K562 (cell line): ENCODE results near the gene CCL2. TPM values are rescaled to one million over a fixed set of nuclear protein-coding genes. Genes with fewer than 3 reads are reported as not detected.

Experiments used
- ATAC-seq: fragments of 200-7000 bp; cut with Tn5 transposase; 3 replicates; pipeline ENCODE4 v1.9.1; 2020; ENCODE audit warnings: moderate library complexity
- BruUV-seq: library from RNA; stranded (reverse); fragments of 400-500 nt; replicated peaks from 2 replicates; lab custom pipeline; 2021; lab: Mats Ljungman, UMichigan
- CTCF ChIA-PET: fragments of 300-600 bp; formaldehyde crosslinking; extraction: SDS; loops from one replicate; lab custom pipeline; 2021; ENCODE audit warnings: low intra/inter-chr PET ratio; lab: Yijun Ruan, JAX
- POLR2A ChIA-PET: fragments of 300-600, 350-650 bp; sonication (Branson Sonifier 250); formaldehyde crosslinking; extraction: SDS; loops from one replicate; lab custom pipeline; 2021; ENCODE audit warnings: antibody characterized with exemption, inconsistent platforms; lab: Yijun Ruan, JAX
- DNase-seq, 4 experiments: peaks; one replicate each; pipeline versions ENCODE4 v3.0.0 to v3.0.0-alpha.2; 2011 to 2018; ENCODE audit warnings: low spot score in 3 of 4, mixed read lengths in 3 of 4; ENCODE audit errors: extremely low read depth in 1 of 4
- FAIRE-seq: peaks from 2 replicates; lab custom pipeline; 2011; peaks lifted over from hg19 to GRCh38; lab: Jason Lieb, UNC
- H2AFZ ChIP-seq: 2 replicates; pipeline ENCODE4 v1.6.0; 2011; ENCODE audit warnings: low read depth, low read length, control low read depth, inconsistent platforms
- H3K27ac ChIP-seq: fragments of 200-600 bp; 3 replicates; pipeline ENCODE4 v1.8.0; 2011; ENCODE audit warnings: low read depth, mild to moderate bottlenecking, control low read depth, inconsistent platforms, low read length, moderate library complexity, mixed read lengths; ENCODE audit errors: extremely low read depth
- H3K27me3 ChIP-seq, 2 experiments: fragments of 300-600 bp in 1 of 2; 2 replicates in 1 of 2; 3 replicates in 1 of 2; pipeline versions ENCODE4 v1.6.0 to v1.8.0; 2011; ENCODE audit warnings: inconsistent platforms in 2 of 2, low read length in 2 of 2, mild to moderate bottlenecking in 1 of 2, mixed read lengths in 1 of 2, moderate library complexity in 1 of 2; ENCODE audit not compliant: control insufficient read depth in 2 of 2, insufficient read depth in 2 of 2
- H3K36me3 ChIP-seq: fragments of 300-600 bp; 3 replicates; pipeline ENCODE4 v1.8.0; 2011; ENCODE audit warnings: mild to moderate bottlenecking, low read length, inconsistent platforms; ENCODE audit not compliant: control insufficient read depth, insufficient read depth
- H3K4me1 ChIP-seq, 2 experiments: fragments of 200-600 bp in 1 of 2; replicated peaks in 1 of 2; 2 replicates in 1 of 2; 3 replicates in 1 of 2; pipeline versions ENCODE4 v1.5.1 to v1.8.0; 2011; ENCODE audit warnings: inconsistent platforms in 2 of 2, low read length in 2 of 2, mild to moderate bottlenecking in 1 of 2, mixed read lengths in 1 of 2, moderate library complexity in 1 of 2; ENCODE audit not compliant: control insufficient read depth in 2 of 2, insufficient read depth in 2 of 2
- H3K4me2 ChIP-seq: 2 replicates; pipeline ENCODE4 v1.6.1; 2011; ENCODE audit warnings: low read length, control low read depth, inconsistent platforms, mixed read lengths; ENCODE audit not compliant: insufficient read depth
- H3K4me3 ChIP-seq: fragments of 200-600 bp; sonication (generic), shearing (Covaris generic); 2 replicates; pipeline ENCODE4 v1.5.1; 2016; ENCODE audit warnings: control low read depth, inconsistent platforms
- H3K79me2 ChIP-seq: fragments of 200-600 bp; 3 replicates; pipeline ENCODE4 v1.8.0; 2011; ENCODE audit warnings: low read length, inconsistent platforms; ENCODE audit not compliant: control insufficient read depth, insufficient read depth
- H3K9ac ChIP-seq, 2 experiments: 2 replicates each; pipeline versions ENCODE4 v1.6.0 to v1.6.1; 2011; ENCODE audit warnings: low read depth in 2 of 2, low read length in 2 of 2, control low read depth in 1 of 2, inconsistent platforms in 1 of 2, mild to moderate bottlenecking in 1 of 2, mixed read lengths in 1 of 2; ENCODE audit not compliant: insufficient read depth in 1 of 2
- H3K9me1 ChIP-seq: one replicate; pipeline ENCODE4 v1.6.0; 2011; ENCODE audit warnings: inconsistent platforms, mild to moderate bottlenecking, low read length, moderate library complexity; ENCODE audit not compliant: control insufficient read depth, insufficient read depth
- H3K9me3 ChIP-seq: replicated peaks from 2 replicates; pipeline ENCODE4 v1.5.1; 2011; ENCODE audit warnings: low read depth, low read length, inconsistent platforms; ENCODE audit not compliant: control insufficient read depth, insufficient read depth
- H4K20me1 ChIP-seq: replicated peaks from 2 replicates; pipeline ENCODE4 v1.6.1; 2011; ENCODE audit warnings: low read length, inconsistent platforms, mixed read lengths; ENCODE audit not compliant: control insufficient read depth, insufficient read depth
- ATF1 ChIP-seq, 2 experiments: fragments of 450-650 bp in 1 of 2; IDR thresholded peaks; 2 replicates each; pipeline ENCODE4 v1.6.1; 2016; ENCODE audit warnings: missing compliant biosample characterization in 1 of 2, missing genetic modification characterization in 1 of 2
- DDX20 ChIP-seq: fragments of 450-650 bp; IDR thresholded peaks from 2 replicates; pipeline ENCODE4 v1.6.1; 2016; ENCODE audit warnings: missing genetic modification characterization, low read depth, mild to moderate bottlenecking, missing compliant biosample characterization, moderate library complexity
- E2F4 ChIP-seq: sonication (generic); formaldehyde crosslinking; IDR thresholded peaks from 2 replicates; pipeline ENCODE4 v1.8.0; 2022; ENCODE audit warnings: mild to moderate bottlenecking, low read depth, missing genetic modification reagents
- ID3 ChIP-seq, 2 experiments: fragments of 250-450 bp in 1 of 2; fragments of 450-650 bp in 1 of 2; sonication (Bioruptor Pico) in 1 of 2; IDR thresholded peaks; 2 replicates each; pipeline versions ENCODE4 v1.6.1 to v1.8.0; 2016 to 2021; ENCODE audit warnings: mild to moderate bottlenecking in 2 of 2, moderate library complexity in 2 of 2, missing compliant biosample characterization in 1 of 2, missing genetic modification characterization in 1 of 2
- POLR3A ChIP-seq: IDR thresholded peaks from 2 replicates; pipeline ENCODE4 v1.6.1; 2011; ENCODE audit warnings: borderline replicate concordance, mild to moderate bottlenecking, moderate library complexity; ENCODE audit not compliant: insufficient read length, insufficient read depth; ENCODE audit errors: extremely low read depth
- RBM25 ChIP-seq: fragments of 200-400 bp; formaldehyde crosslinking; IDR thresholded peaks from 2 replicates; pipeline ENCODE4 v1.6.1; 2018; ENCODE audit warnings: low read length, low read depth, moderate library complexity; ENCODE audit not compliant: severe bottlenecking
- SMARCC2 ChIP-seq: fragments of 450-650 bp; IDR thresholded peaks from 2 replicates; pipeline ENCODE4 v1.6.1; 2017; ENCODE audit warnings: antibody characterized with exemption, moderate library complexity, mild to moderate bottlenecking, low read depth
- ZSCAN32 ChIP-seq: fragments of 450-650 bp; formaldehyde crosslinking; IDR thresholded peaks from 2 replicates; pipeline ENCODE4 v1.4.0; 2020; ENCODE audit warnings: mild to moderate bottlenecking, moderate library complexity
- in situ Hi-C: fragments of 300-500 bp; cut with MboI; formaldehyde crosslinking; loops from 4 replicates; pipeline ENCODE4 v1.15.0; 2018; ENCODE audit warnings: inconsistent platforms, mixed read lengths
- intact Hi-C: fragments of 100-400 bp; cut with micrococcal nuclease; formaldehyde crosslinking; loops from 2 replicates; pipeline ENCODE4 v1.14.2; 2022
- polyA plus RNA-seq, 8 experiments: library from polyadenylated mRNA; depleted of rRNA in 4 of 8; stranded (reverse) in 5 of 8; unstranded in 3 of 8; fragments of >200 nt; fragmentation: Nextera tagmentation in 2 of 8; fragmentation: Illumina TruSeq in 1 of 8; extraction: Ambion mirVana in 2 of 8; extraction: Trizol in 1 of 8; gene quantifications; 2 replicates each; pipeline versions ENCODE4 v1.2.1 to v1.2.3, GENCODE V29; 2011 to 2014; ENCODE audit warnings: inconsistent platforms in 1 of 8, missing spikeins in 1 of 8
- total RNA-seq, 7 experiments: library from RNA; depleted of rRNA in 6 of 7; stranded (reverse); fragments of >200 nt in 6 of 7; fragmentation: Illumina TruSeq in 2 of 7; extraction: Trizol in 2 of 7; gene quantifications; 2 replicates each; pipeline versions ENCODE4 v1.2.1 to v1.2.3, GENCODE V29; 2011 to 2021; ENCODE audit warnings: low replicate concordance in 1 of 7

The CCL2 gene
- total and polyA plus RNA-seq, 9 of the 15 experiments (the other 6 are each of a cell fraction or from before 2014, with no cell fraction given), result 0.54 to 5.4 (median 0.88) TPM

- ATAC-seq (no peak), DNase-seq (no peak), FAIRE-seq (no peak)
- no peak overlapping the region for H3K9ac ChIP-seq
- H2AFZ ChIP-seq, result no peak overlapping the region
- POLR2A ChIA-PET, result no interaction called here
- peaks cover 0 to 4% of the 10 kb centered on the region in 2 experiments; a peak in 2 of 5 replicates for H3K27me3 ChIP-seq
- no peaks in the 10 kb centered on the region for H3K9me3 ChIP-seq
- H3K9me1 ChIP-seq, result no peaks in the 10 kb centered on the region
- in situ Hi-C loops (loop anchor here (10.0 kb wide), 1 partner anchor 101 kb away; no protein-coding TSS in a partner anchor), intact Hi-C loops (loop anchor here (1.0 kb wide), 1 partner anchor 105 kb away; no protein-coding TSS in a partner anchor)
- H3K4me3 ChIP-seq, result no peak overlapping the region
- no peak overlapping the region for H3K4me2 ChIP-seq
- no peak overlapping the region for H3K27ac ChIP-seq
- no peaks in the 10 kb centered on the region for H3K4me1 ChIP-seq
- no peak for TF ChIP-seq ID3 (CRISPR knock-in tag; IDR thresholded peaks at IDR 0.05)
- no peak for TF ChIP-seq ID3 (tag; IDR thresholded peaks at IDR 0.05)
- TF ChIP-seq ZSCAN32 (CRISPR knock-in tag), result no peak
- no peak for TF ChIP-seq DDX20 (tag)
- TF ChIP-seq RBM25, result peak; percentile 64
- TF ChIP-seq ATF1 (CRISPR knock-in tag; IDR thresholded peaks at IDR 0.05), result no peak
- no peak for TF ChIP-seq ATF1 (tag; IDR thresholded peaks at IDR 0.05)
- no peak for TF ChIP-seq POLR3A
- no peak for TF ChIP-seq E2F4 (CRISPR knock-in tag)
- no peak for TF ChIP-seq SMARCC2
- H4K20me1 ChIP-seq, result no peaks in the 10 kb centered on the region
- no peaks in the 10 kb centered on the region for H3K36me3 ChIP-seq
- CTCF ChIA-PET, result interaction anchor here (4.6 kb wide), 1 partner anchor 106 kb away, joined by 55 read pairs; no protein-coding TSS in a partner anchor
- H3K79me2 ChIP-seq, result no peaks in the 10 kb centered on the region
- no TSS peak for BruUV-seq
Observed at GRCh38 chr17:34305606-34306005, 50.5 kb downstream of the CCL2 start.
